A549 treated with AZD9567 at 1 μM for 4 hours (cell line): ENCODE results near the gene LCP1. TPM values are rescaled to one million over a fixed set of nuclear protein-coding genes. Genes with fewer than 3 reads are reported as not detected.

Source experiments
- total RNA-seq: library from RNA; stranded (reverse); fragments of 200-300 nt; extraction: Qiagen RNA extraction; gene quantifications from 5 replicates; pipeline ENCODE4 v1.2.3, GENCODE V29; 2022; ENCODE audit not compliant: insufficient read depth

LCP1 gene, protein sequence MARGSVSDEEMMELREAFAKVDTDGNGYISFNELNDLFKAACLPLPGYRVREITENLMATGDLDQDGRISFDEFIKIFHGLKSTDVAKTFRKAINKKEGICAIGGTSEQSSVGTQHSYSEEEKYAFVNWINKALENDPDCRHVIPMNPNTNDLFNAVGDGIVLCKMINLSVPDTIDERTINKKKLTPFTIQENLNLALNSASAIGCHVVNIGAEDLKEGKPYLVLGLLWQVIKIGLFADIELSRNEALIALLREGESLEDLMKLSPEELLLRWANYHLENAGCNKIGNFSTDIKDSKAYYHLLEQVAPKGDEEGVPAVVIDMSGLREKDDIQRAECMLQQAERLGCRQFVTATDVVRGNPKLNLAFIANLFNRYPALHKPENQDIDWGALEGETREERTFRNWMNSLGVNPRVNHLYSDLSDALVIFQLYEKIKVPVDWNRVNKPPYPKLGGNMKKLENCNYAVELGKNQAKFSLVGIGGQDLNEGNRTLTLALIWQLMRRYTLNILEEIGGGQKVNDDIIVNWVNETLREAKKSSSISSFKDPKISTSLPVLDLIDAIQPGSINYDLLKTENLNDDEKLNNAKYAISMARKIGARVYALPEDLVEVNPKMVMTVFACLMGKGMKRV
- 0.10 to 0.28 TPM (median 0.17 TPM) in 4 of 5 replicates, not detected in the other for total RNA-seq

GRCh38 chr13:46181840-46182490 is at the start of gene LCP1:
TSS of gene LCP1 (minus strand) at chr13:46182177. CDS start at chr13:46159662, 22,515 bp downstream.

GRCh38 chr13:46211483-46212351 is 29.7 kb upstream of the LCP1 start, which contains the start of gene LRRC63:
TSS of gene LRRC63 (plus strand) at chr13:46211928. CDS start at chr13:46213035, 1,107 bp downstream.

GRCh38 chr13:46104868-46105267 is 77.1 kb downstream of the LCP1 start, which contains the start of gene CPB2:
TSS of gene CPB2 (minus strand) at chr13:46105033. CDS start at chr13:46105009, 24 bp downstream.

Other genes starting within 250 kb of the LCP1 start
- gene ZC3H13, start 129.4 kb downstream of the LCP1 start, total RNA-seq: 12.5 to 15.5 TPM (median 14.4 TPM) in 5 replicates
- gene CPB2, start 77.1 kb downstream of the LCP1 start, total RNA-seq: not detected in 5 replicates
- gene LRRC63, start 29.8 kb upstream of the LCP1 start, total RNA-seq: not detected in 5 replicates
- 0.06 to 0.29 TPM (median 0.10 TPM) in 4 of 5 replicates, not detected in the other for gene RUBCNL, start 205.1 kb upstream of the LCP1 start, total RNA-seq